ENCODE measurements around the gene PTPRJ.

DNA sequence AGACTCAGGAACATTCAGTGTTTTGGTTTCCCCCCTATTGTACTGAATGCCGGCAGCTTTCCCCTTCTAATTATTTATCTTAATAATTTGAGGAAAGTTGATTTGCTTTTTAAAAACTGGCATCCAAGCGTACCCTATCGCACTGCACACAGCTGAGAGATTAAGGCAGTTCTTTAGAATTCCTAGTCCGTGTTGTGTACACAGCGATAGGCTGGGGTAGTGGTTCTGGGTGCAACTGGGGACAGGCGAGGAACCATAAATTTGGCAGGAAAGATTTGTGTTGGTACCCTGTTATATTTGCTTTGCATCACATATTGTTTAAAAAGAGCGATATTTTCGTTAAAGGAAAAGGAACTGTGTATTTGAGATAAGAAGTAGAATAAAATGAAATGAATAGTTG is 39.2 kb downstream of the PTPRJ start:
- TF ChIP-seq POLR2A (IDR thresholded peaks at IDR 0.05; ENCODE audit: low read length) (no peak), GATA1 (IDR thresholded peaks at IDR 0.05; ENCODE audit: low read depth, low read length) (no peak)

Measured in erythroblast (primary cell).